GM23338 (cell line): Measurements from ENCODE around the gene PARP14.

Experiments used
- CREB1 ChIP-seq: fragments of 250-450 bp; sonication (Bioruptor Pico); IDR thresholded peaks from 2 replicates; pipeline ENCODE4 v1.5.0; 2020; ENCODE audit warnings: low read depth, mild to moderate bottlenecking, moderate library complexity
- CTCF ChIP-seq, 2 experiments: fragments of 200-600 bp in 1 of 2; sonication (generic) in 1 of 2; conservative IDR thresholded peaks; 2 replicates each; pipeline versions ENCODE4 v1.5.1 to v1.6.1; 2016 to 2017; ENCODE audit warnings: antibody characterized with exemption in 2 of 2, low read depth in 2 of 2, mild to moderate bottlenecking in 2 of 2, moderate library complexity in 1 of 2
- EZH2 ChIP-seq: fragments of 200-600 bp; sonication (generic); IDR thresholded peaks from one replicate; pipeline ENCODE4 v1.8.0; 2017; ENCODE audit warnings: antibody characterized with exemption, mild to moderate bottlenecking, low read depth; ENCODE audit not compliant: unreplicated experiment
- EZH2phosphoT487 ChIP-seq: fragments of 200-600 bp; sonication (generic); IDR thresholded peaks from one replicate; pipeline ENCODE4 v1.8.1; 2018; ENCODE audit warnings: antibody characterized with exemption; ENCODE audit not compliant: unreplicated experiment
- NANOG ChIP-seq: IDR thresholded peaks from 2 replicates; pipeline ENCODE4 v1.6.1; 2016; ENCODE audit warnings: antibody characterized with exemption, borderline replicate concordance
- REST ChIP-seq: IDR thresholded peaks from one replicate; pipeline ENCODE4 v1.6.1; 2018; ENCODE audit warnings: antibody characterized with exemption; ENCODE audit not compliant: unreplicated experiment

DNA sequence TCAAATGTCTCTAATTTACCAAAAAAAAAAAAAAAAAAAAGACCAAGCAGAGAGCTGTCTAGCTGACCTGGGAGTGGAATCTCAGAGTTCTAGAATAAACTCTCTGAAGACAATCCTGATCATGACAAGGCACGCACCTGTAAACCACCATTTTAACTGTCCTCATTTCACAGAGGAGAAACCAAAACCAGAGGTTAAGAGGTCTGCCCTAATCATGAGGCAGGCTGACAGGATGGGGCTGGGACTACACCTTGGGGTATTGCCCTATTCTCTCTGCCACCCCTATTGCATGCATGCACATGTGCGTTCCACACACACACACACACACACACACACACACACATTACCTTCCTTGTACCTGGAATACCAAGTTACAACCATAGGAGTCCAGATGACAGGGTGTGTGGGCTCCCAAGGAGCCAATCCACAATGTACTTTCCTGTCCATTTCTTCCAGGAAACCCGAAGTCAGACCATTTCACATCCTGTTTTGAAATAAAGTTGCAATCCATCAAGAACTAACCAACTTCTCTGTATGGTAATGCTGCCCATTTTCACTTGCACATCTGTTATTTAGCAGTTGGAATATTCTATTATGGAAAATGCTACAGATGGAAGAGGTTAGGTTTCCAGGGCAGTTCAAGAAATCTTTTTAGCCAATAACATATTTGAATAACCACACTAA, 78.4 kb downstream of the PARP14 start:
- TF ChIP-seq CTCF (conservative IDR thresholded peaks at IDR 0.05; ENCODE audit: low read depth in 2 of 2) (no peak), EZH2 (no peak), REST (no peak), EZH2phosphoT487 (no peak), CREB1 (CRISPR knock-in tag) (no peak), NANOG (no peak)
